Epithelial cell of proximal tubule (primary cell): ENCODE results near the gene ST8SIA4. TPM values are rescaled to one million over a fixed set of nuclear protein-coding genes. Genes with fewer than 3 reads are reported as not detected.

Experiments
- DNase-seq: peaks from one replicate; pipeline ENCODE4 v3.0.0-alpha.2; 2011; ENCODE audit warnings: low read depth
- H3K4me3 ChIP-seq: 2 replicates; pipeline ENCODE4 v1.5.1; 2011; ENCODE audit warnings: low read depth, mild to moderate bottlenecking, low read length
- CTCF ChIP-seq: conservative IDR thresholded peaks from 2 replicates; pipeline ENCODE4 v1.5.1; 2012; ENCODE audit warnings: low read depth, mild to moderate bottlenecking, low read length
- total RNA-seq: library from RNA; depleted of rRNA; stranded (reverse); fragments of >200 nt; gene quantifications from 2 replicates; pipeline ENCODE4 v1.2.3, GENCODE V29; 2015

ST8SIA4 gene
- total RNA-seq, 1 donor from 2014 or later: 0.12 TPM

- no peak for TF ChIP-seq CTCF
- peak; percentile 32 for DNase-seq
- H3K4me3 ChIP-seq: peak overlapping the region; percentile 27
Measured at GRCh38 chr5:100777680-100778300, 125.3 kb downstream of the ST8SIA4 start.

GRCh38 chr5:100775533-100775855, 127.6 kb downstream of the ST8SIA4 start:
- TF ChIP-seq CTCF: no peak
- no peak overlapping the region for H3K4me3 ChIP-seq
- DNase-seq: no peak

- no peak for TF ChIP-seq CTCF
- no peak for DNase-seq
Measured at GRCh38 chr5:100772548-100772947, 130.5 kb downstream of the ST8SIA4 start.

GRCh38 chr5:100772006-100772405, 131.1 kb downstream of the ST8SIA4 start:
- DNase-seq: no peak
- no peak for TF ChIP-seq CTCF
- H3K4me3 ChIP-seq: no peak overlapping the region

More at GRCh38 chr5:100772548-100772947, 130.5 kb downstream of the ST8SIA4 start:
- H3K4me3 ChIP-seq: no peak overlapping the region

- DNase-seq: no peak
- H3K4me3 ChIP-seq: no peak overlapping the region
- no peak for TF ChIP-seq CTCF
Measured at GRCh38 chr5:100771181-100771580, 131.9 kb downstream of the ST8SIA4 start.

GRCh38 chr5:100768221-100768620, 134.9 kb downstream of the ST8SIA4 start:
- no peak overlapping the region for H3K4me3 ChIP-seq
- no peak for TF ChIP-seq CTCF
- DNase-seq: no peak

GRCh38 chr5:100762995-100763394, 140.1 kb downstream of the ST8SIA4 start:
- no peak for TF ChIP-seq CTCF
- DNase-seq: no peak
- H3K4me3 ChIP-seq: no peak overlapping the region
